ENCODE measurements around the gene TPSAB1.
"Not testable (repeated sequence)": the region's sequence is repeated elsewhere in the genome, so short reads cannot be mapped to it uniquely, and the experiment has no call there.

TPSAB1 gene

DNA sequence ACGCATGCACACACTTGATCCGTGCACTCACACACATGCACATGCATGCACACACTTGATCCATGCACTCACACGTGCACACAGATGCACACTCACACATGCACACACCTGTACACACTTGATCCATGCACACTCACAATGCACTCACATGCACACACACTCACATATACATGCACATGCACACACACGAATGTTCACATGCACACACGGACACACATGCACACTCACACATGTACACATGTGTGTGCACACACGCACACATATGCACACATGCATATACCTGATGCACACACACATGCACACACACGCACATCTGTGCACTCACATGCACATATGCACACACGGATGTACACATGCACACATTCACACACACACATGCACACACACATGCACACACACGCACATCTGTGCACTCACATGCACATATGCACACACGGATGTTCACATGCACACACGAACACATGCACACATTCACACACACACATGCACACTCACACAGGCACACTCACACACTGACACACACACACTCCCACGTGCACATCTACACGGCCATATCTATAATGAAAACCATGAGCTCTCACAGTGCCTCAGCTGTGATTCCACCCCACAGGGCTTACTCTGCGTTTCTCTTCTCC lies 7.5 kb downstream of the TPSAB1 start:
- not testable (repeated sequence) for DNase-seq (ENCODE audit: low read depth in 2 of 2)

DNA sequence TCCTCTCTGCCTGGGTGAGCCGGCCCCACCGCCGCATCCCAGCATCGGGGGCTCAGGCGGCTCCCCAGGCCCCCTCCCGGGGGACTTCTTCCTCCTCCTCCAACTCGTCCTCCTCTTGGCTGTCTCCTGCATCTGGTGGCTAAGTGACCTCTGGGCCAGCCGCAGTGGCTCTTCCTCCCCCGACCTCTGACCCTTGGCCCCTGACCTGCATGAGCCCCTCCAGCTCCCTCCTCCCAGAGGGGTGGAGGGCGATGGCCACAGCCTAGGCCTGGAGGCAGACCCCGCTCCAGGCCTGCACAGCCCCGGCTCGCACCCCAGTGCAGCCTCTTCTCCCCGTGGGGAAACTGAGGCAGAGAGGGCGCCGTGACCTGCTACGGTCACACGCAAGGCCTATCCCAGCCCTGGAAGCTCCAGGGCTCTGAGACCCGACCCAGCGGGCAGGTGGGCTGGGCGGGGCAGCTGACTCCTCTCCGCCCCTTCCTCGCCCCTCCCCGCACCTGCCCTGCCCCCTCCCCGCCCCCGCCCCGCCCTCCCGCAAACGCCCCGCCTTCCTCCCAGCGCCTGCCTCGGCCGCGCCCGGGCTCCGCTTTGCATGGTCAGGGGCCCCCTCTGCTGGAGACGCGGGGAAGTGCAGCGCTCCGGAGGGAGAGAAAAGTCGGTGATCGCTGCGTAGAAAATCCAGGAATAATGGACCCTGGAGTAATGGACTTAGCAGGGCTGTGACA lies 8.7 kb downstream of the TPSAB1 start:
- not testable (repeated sequence) for DNase-seq (ENCODE audit: low read depth in 2 of 2)

DNA sequence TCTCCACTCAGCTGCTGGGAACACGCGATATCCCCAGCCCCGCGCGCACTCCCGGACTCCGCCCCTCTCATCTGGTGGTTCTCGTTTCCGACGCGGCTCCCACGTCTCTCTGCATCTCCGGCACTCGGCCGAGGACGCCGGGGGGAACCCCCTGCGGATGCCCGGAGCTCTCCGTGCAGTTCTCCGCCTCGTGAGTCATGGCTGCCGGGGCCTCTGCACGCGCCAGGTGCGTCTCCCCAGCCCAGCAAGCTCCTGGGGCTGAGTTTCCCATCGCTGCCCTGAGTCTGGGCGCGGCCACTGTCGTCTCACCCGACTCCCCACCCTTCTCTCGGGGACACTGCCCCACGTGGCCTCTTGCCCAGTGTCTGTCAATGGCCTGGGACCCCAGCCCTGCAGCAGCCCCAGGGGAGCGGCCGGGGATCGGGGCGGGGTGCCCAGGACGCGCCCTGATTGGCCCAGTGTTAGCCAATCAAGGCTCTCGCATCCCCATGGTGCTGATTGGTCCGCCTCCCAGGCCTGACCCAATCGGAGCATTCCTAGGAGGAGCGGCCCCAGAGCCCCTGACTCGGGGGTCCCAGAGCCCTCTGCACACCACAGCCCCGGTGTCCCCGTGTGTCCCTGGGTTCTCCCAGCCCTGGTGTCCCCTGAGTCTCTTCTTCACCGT lies 13.3 kb downstream of the TPSAB1 start:
- not testable (repeated sequence) for DNase-seq (ENCODE audit: low read depth in 2 of 2)

DNA sequence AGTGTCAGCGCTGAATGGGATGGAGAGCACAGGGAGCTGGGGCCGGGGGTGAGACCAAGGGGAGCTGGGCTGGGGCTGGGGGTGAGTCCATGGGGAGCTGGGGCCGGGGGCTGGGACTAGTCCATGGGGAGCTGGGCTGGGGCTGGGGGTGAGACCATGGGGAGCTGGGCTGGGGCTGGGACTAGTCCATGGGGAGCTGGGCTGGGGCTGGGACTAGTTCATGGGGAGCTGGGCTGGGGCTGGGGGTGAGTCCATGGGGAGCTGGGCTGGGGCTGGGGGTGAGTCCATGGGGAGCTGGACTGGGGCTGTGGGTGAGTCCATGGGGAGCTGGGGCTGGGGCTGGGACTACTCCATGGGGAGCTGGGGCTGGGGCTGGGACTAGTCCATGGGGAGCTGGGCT lies 14.3 kb downstream of the TPSAB1 start:
- DNase-seq (ENCODE audit: low read depth in 2 of 2): not testable (repeated sequence)

DNA sequence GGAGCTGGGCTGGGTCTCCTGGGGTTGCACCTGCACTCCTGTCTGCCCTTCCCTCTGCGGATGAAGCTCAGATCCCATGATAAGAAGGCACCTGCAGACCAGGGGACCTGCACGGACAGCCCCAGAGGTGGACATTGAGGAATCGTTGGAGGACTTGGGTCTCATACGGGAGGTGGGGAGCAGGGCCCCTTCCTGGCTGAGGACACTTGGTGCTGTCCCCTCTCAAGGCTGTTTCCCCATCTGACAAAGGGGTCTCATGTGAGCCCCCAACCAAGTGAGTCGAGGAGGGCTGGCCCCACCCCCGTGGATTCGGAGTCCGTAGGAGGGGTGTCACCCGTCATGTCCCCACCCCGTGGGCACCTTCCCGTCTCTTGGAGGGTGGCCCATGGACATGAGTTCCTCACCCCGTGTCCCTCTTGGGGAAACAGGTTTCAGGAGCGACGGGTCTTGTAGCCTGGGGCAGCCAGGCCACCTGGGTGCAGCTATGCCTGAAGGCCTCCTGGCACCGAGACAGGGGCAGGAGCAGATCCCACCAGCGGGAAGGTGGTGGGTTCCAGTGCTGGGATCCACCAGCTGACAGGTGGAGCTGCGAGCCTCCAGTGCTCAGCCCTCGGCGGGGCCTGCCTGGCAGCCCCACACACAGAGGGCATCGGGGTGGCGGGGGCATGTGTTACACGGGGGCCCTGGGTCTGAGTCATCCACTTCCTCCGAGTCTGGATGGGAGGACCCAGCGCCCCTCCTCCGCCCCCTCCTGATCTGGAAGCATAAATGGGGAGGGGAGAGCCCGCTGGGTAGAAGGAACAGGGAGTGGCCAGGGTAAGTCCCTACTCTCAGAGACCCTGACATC lies 15.0 kb downstream of the TPSAB1 start, which contains the start of gene TPSD1:
TSS of gene TPSD1 (plus strand) at position 794 of the 847 bp plus-strand sequence. CDS start 212 bp downstream, outside the sequence.
- not testable (repeated sequence) for DNase-seq (ENCODE audit: low read depth in 2 of 2)

DNA sequence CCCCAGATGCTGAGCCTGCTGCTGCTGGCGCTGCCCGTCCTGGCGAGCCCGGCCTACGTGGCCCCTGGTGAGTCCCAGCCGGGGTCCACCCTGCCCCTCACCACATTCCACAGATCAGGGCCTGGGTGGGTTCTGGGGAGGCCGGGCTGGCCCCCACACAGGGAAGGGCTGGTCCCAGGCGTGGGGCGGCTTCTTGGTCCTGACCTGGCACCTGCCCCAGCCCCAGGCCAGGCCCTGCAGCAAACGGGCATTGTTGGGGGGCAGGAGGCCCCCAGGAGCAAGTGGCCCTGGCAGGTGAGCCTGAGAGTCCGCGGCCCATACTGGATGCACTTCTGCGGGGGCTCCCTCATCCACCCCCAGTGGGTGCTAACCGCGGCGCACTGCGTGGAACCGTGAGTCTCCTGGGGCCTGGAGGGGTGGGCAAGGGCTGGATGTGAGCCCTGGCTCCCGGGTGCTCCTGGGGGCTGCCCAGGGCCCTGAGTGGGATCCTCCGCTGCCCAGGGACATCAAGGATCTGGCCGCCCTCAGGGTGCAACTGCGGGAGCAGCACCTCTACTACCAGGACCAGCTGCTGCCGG lies 15.9 kb downstream of the TPSAB1 start:
- not testable (repeated sequence) for DNase-seq (ENCODE audit: low read depth in 2 of 2)

DNA sequence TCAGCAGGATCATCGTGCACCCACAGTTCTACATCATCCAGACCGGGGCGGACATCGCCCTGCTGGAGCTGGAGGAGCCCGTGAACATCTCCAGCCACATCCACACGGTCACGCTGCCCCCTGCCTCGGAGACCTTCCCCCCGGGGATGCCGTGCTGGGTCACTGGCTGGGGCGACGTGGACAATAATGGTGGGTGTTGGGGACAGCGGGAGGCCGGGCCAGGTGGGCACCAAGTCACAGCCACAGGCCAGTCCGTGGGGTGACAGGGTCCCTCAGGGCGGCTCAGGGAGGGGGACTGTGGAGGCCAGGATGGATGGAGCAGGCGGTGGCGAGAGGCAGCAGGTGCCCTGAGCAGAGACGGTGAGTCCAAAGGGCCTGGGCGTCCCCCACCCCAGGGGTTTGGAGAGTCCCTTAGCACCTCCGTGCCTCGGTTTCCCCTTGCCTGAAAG lies 16.4 kb downstream of the TPSAB1 start:
- no peak for DNase-seq (ENCODE audit: low read depth in 2 of 2)

DNA sequence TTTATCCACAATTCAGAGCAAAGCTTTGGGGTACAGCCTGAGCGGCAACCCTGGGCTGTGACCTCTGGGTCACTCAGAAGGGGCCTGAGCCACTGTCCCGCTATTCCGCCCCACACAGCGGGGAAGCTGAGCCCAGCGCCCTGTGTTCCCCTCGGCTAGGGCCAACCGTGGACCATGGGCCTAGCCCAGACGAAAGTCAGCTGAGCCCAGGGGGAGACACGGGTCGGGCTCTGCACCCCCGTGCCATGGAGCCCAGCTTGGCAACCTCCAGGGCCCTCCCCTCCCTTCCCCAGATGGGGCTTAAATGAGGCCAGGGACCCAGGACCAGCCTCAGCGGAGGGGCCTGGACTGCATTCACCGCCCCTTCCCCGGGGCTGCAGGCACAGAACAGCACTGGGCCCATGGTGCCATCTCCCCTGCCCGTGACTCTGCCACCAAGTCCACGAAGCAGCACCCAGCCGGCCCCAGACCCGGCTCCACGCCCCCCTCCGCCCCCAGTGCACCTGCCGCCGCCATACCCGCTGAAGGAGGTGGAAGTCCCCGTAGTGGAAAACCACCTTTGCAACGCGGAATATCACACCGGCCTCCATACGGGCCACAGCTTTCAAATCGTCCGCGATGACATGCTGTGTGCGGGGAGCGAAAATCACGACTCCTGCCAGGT lies 17.2 kb downstream of the TPSAB1 start:
- no peak for DNase-seq (ENCODE audit: low read depth in 2 of 2)

DNA sequence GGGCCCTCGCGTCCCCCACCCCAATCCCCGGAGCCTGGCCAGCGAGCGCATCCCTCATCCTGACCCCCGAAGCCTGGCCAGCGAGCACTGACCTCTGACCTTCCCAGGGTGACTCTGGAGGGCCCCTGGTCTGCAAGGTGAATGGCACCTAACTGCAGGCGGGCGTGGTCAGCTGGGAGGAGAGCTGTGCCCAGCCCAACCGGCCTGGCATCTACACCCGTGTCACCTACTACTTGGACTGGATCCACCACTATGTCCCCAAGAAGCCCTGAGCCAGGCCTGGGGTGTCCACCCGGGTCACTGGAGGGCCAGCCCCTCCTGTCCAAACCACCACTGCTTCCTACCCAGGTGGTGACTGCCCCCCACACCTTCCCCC lies 17.7 kb downstream of the TPSAB1 start:
- DNase-seq (ENCODE audit: low read depth in 2 of 2): no peak

DNA sequence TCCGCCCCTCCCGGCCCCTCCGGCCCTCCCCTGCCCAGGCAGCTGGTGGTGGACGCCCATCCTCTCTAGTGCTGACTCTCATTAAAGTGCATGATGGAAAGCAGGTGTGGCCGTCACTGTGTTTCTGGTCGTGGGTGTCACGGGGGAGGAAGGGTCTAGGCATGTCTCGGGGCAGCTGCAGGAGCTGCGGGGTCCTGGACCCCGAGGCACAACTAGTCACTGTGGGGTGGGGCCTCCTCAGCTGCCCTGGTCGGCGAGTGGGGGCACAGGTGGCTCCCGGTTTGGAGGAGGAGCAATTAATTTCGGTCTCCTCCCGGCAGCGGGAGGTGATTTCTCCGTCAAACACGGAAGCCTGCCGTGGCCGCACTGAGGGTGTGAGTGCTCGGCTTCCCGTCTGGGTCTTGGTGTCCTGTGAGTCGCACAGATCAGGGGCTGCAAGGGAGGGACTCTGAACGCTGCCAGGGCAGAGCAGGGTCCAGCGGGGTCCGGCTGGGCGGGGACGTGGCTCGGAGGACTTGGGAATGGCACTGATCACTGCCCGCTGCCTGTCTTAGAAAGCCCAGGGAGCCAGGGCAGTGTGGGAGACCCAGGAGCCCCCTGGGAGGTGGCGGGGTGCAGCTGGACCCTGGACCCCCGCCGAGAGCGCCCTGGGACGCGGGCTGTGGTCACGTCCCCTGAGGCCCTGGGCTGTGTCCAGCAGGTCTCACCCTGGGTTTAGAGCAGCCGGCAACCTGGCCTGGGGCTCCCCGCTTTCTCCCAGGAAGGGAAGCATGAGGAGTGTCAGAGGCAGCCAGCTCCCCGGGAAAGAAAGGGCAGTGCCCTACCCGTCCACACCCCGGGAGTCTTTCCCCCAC lies 18.6 kb downstream of the TPSAB1 start:
- no peak for DNase-seq (ENCODE audit: low read depth in 2 of 2)

DNA sequence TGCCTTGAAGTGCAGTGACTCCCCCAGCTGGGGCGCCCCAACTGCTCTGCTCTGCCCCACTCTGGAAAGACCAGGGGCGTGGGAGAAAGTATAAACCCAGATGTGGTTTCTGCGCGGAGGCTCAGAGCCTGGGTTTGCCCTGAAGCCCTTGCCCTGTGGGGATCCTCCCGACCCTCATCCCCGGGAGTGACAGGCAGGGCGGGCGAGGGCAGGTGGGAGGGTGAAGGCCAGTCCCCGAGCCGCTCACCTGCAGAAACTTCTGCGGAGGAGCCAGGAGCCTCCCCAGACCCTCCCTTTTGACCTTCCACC lies 19.2 kb downstream of the TPSAB1 start:
- no peak for DNase-seq (ENCODE audit: low read depth in 2 of 2)

DNA sequence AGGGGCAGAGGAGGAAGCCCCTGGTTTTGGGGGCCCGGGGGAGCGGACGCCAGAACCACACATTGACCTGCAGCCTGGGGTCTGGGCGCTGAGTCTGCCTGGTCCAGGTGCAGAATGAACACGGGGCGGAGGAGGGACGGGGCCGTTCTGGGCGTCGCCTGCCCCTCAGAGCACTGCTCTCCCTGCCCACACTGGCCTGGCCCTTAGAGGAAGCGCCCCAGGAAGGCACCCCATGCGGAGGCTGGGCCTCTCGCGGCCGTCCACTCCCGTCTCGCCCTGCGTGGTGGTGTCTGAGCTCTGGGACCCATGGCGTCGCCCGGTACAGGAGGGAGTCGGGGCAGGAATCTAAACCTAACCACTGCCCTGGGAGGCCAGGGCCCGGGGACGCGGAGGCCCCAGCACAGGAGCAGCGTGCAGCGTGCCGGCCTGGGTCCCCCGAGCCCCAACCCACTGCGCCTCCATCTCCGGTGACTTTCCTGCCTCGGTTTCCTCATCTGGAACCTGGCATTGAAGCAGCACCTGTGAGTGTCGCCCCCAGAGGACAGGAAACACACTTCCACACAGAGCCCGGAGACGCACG lies 19.7 kb downstream of the TPSAB1 start:
- no peak for DNase-seq (ENCODE audit: low read depth in 2 of 2)

DNA sequence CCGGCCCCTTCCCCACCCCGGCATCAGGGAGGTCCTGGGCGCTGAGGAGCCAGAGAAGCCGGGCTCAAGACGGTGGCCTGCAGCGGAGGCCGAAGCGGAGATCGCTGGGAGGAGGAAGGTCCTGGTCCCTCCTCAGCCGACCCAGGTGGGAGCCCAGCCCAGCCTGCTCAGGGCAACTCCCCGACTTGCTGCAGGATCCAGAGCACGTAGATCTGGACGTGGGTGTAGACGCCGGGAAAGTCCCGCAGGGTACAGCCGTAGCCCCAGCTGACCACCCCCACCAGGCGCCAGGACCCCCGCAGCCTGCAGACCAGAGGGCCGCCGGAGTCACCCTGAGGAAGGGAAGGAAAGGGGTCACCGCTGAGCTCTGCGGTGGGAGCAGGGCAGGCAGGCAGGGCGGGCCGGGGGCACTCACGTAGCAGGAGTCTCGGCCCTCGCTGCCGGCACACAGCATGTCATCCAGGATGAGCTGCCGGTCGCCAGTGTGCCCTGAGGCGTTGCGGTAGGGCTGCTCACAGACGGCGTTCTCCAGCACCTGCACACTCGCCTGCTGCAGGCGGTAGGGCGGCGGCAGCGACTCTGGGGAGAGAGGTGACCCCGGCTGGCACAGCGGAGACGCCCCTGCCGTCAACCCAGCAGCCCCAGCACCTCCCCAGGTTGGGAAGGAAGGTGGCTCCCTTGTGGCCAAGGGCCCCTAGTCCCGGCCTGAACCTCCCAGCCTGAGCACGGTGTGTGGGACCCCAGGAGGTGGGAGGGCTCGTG lies 20.8 kb downstream of the TPSAB1 start:
- no peak for DNase-seq (ENCODE audit: low read depth in 2 of 2)

DNA sequence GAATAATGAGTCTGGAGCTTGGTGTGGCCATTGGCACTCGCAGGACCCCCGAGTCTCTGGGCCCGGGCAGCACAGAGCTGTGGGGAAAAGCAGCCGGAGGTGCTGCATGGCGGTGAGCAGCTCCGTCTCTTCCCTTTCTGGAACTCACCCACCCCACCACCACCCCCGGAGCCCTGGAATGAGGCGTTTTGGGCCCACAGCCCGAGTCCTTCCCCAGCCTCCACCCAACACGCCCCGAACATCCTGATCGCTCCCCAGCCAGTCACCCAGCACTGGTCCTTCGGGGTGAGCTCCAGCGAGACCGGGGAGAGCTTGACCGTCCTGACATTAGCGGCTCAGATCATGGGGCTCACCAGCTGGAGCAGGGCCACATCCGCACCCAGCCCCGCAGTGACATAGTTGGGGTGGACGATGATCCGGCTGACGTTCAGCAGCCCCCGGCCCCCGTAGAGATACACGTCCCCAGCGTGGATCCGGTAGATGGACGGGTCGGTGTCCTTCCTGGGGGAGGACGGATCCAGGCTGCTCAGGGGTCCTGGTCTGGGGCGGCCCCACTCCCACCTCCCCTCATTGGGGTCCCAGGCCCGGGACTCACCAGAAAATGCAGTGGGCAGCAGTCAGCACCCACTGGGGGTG lies 21.8 kb downstream of the TPSAB1 start:
- DNase-seq (ENCODE audit: low read depth in 2 of 2): no peak

DNA sequence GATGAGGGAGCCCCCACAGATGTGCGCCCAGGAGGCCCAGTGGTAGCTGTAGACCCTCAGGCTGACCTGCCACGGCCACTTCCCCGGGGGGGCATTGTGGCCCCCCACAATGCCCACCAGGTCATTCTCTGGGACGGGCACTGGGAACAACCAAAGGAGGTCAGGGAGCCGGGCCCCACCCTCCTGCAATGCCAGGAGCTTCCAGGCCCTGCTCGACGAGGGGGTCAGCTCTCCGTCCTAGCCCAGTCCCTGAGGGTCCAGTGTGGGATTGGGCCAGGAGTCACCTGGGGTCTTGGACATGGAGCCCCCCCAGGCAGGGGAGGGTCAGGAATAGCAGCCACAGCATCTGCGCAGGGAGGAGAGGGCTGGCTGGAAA lies 22.3 kb downstream of the TPSAB1 start:
- DNase-seq (ENCODE audit: low read depth in 2 of 2): no peak

DNA sequence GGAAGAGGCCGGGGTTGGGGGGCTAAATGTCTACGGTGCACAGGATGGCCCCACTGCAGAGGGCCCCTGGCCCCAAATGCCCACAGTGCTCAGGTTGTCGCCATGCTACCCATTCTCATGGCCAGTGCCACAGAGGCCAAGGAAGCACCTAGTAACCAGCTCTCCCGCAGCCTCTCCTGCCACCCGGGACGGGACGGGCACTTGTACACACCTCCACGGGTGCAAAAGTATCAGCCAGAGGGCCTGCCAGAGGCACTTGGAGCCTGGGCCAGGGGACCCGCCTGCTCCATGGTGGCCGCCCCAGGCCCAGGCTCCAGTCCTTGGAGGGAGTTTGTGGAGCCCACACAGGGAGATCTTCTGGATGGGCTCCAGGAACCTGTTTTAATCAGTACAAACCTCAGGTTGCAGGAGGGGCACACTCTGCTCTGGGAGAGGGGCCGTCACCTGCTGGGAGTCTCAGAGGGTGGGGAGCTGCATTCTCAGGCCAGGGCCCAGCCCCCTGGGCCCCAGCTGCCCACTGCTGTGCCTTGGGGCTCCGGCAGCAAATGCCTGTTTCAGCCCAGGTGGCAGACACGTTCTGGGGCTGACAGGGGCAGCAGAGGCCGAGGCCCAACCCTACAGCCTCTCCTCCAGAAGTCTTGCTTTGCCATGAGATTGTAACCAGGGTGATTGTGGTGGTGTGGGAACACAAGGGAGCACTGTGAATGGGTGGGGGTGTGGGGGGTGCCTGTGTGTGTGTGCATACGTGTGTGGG lies 23.3 kb downstream of the TPSAB1 start:
- no peak for DNase-seq (ENCODE audit: low read depth in 2 of 2)

DNA sequence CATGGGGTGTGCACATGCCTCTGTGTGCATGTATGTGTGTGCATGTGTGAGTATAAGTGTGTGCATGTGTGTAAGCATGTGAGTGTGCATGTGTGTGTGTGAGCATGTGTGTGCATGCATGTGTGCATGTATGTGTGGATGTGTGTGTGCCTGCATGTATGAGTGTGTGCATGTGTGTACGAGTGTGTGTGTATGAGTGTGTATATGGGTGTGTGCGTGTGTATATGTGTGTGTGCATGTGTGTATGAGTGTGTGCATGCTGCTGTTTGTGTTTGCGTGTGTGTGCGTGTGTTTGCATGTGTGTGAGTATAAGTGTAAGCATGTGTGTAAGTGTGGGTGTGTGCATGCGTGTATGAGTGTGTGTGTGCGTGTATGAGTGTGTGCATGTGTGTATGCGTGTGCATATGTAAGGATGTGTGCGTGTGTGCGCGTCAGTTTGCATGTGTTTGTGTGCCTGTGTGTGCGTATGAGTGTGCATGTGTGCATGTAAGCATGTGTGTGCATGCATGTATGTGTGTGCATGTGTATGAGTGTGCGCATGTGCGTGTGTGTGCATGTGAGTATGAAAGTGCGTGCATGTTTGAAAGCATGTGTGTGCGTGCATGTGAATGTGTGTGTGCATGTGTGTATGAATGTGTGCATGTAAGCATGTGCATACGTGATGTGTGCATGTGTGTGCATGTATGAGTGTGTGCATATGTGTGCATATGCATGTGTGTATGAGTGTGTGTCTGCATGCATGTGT lies 24.0 kb downstream of the TPSAB1 start:
- no peak for DNase-seq (ENCODE audit: low read depth in 2 of 2)
